PFSK-1 (cell line): ENCODE results near the gene PRB2.

ENCODE experiments used
- POLR2AphosphoS5 ChIP-seq: IDR thresholded peaks from 2 replicates; pipeline ENCODE4 v1.6.1; 2012; ENCODE audit warnings: low read depth, mild to moderate bottlenecking, control low read depth, low read length, moderate library complexity
- TAF1 ChIP-seq: IDR thresholded peaks from 2 replicates; pipeline ENCODE4 v1.6.1; 2012; ENCODE audit warnings: low read length, control low read depth, borderline replicate concordance; ENCODE audit not compliant: insufficient read depth

GRCh38 chr12:11397366-11397765 lies 2.0 kb upstream of the PRB2 start:
- TF ChIP-seq TAF1: no peak
- no peak for TF ChIP-seq POLR2AphosphoS5
